Measurements from ENCODE around the gene HPN. TPM values are rescaled to one million over a fixed set of nuclear protein-coding genes. Genes with fewer than 3 reads are reported as not detected.

The HPN gene
- total and polyA plus RNA-seq, 10 of the 15 experiments (the other 5 are each of a cell fraction or from before 2014, with no cell fraction given): 0.21 to 0.35 TPM; not detected in 8

DNA sequence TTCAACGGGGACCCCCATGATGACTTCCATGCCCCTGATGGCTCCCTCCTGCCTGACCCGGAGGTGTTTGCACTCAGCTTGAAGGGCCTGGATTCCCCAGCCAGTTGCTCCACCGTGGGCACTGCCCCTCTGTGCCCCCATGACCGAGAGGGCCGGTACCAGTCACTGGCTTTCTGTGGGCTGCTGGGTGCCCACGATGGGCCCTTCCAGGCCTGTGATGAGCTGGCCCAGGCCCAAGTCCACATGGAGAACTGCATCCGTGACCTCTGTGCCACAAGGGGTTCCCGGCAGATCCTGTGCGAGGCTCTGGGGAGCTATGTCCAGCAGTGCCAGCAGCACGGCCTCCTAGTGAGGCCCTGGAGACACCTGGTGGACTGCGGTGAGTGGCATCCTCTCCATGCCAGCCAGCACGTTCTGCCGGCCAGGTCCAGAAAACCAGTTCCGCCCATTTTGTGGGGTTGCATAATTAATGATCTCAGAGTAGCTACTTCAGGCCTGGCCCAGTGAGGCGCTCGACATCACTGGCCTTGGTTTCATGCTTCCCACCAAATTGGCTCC, 39.2 kb downstream of the HPN start:
- Histone ChIP-seq H3K27me3 (replicated peaks in 1 of 2; ENCODE audit: control insufficient read depth in 2 of 2, insufficient read depth in 2 of 2, low read length in 1 of 2) (no peaks in the 10 kb centered on the region; a peak in 1 of 4 replicates), H3K27ac (ENCODE audit: control insufficient read depth, insufficient read depth) (no peak overlapping the region), H3K36me3 (ENCODE audit: control insufficient read depth in 2 of 2, insufficient read depth in 2 of 2, low read length in 1 of 2) (no peaks in the 10 kb centered on the region), H3K9ac (ENCODE audit: control insufficient read depth, insufficient read depth, low read length) (no peak overlapping the region), H3K4me1 (ENCODE audit: control insufficient read depth, insufficient read depth, low read length) (peaks cover 9% of the 10 kb centered on the region), H3K4me3 (no peak overlapping the region), H3K9me3 (replicated peaks; ENCODE audit: control insufficient read depth, insufficient read depth, low read length) (no peaks in the 10 kb centered on the region), H4K20me1 (ENCODE audit: control insufficient read depth, insufficient read depth) (no peaks in the 10 kb centered on the region), H3K79me2 (ENCODE audit: control insufficient read depth, insufficient read depth, low read length) (no peaks in the 10 kb centered on the region), H2AFZ (ENCODE audit: control insufficient read depth, low read depth, low read length) (no peak overlapping the region), H3K4me2 (ENCODE audit: control insufficient read depth, insufficient read depth) (no peak overlapping the region)
- no TSS peak for BruUV-seq (replicated peaks)
- WGBS (ENCODE audit: insufficient coverage, insufficient replicate concordance, low lambda C conversion rate, missing lambda C conversion rate): 58% methylated on average over 16 of the region's 16 CpGs
- in situ Hi-C loops (cut with MboI): no loop called here
- ChIA-PET SMC1A (ENCODE audit: uncharacterized antibody, unreplicated experiment) (no interaction called here), POLR2A (no interaction called here), CTCF (interaction anchor here (1.1 to 2.2 kb wide), 3 partner anchors 13 to 55 kb away, joined by 3 to 12 read pairs (median 3); no protein-coding TSS in a partner anchor), RAD21 (ENCODE audit: unreplicated experiment) (interaction anchor here (2.6 kb wide), 1 partner anchor 14 kb away, joined by 6 read pairs; no protein-coding TSS in a partner anchor)
- FAIRE-seq (no peak), ATAC-seq (no peak), DNase-seq (ENCODE audit: low read depth, low spot score) (no peak)
- intact Hi-C loops (cut with micrococcal nuclease; ENCODE audit: unreplicated experiment): no loop called here
- no peak for TF ChIP-seq ZBED1 (IDR thresholded peaks at IDR 0.05; ENCODE audit: borderline replicate concordance)
- no peak for TF ChIP-seq CHD2 (IDR thresholded peaks at IDR 0.05; ENCODE audit: borderline replicate concordance, low read depth, low read length)
- no peak for TF ChIP-seq NFXL1 (IDR thresholded peaks at IDR 0.05; ENCODE audit: borderline replicate concordance)
- no peak for TF ChIP-seq ZNF687 (IDR thresholded peaks at IDR 0.05)
- TF ChIP-seq CEBPB (IDR thresholded peaks at IDR 0.05; ENCODE audit: borderline replicate concordance in 1 of 2, low read depth in 2 of 2, low read length in 2 of 2): no peak
- no peak for TF ChIP-seq IKZF2 (IDR thresholded peaks at IDR 0.05)
- no peak for TF ChIP-seq DPF2 (IDR thresholded peaks at IDR 0.05)
- TF ChIP-seq BCLAF1 (IDR thresholded peaks at IDR 0.05): no peak
- TF ChIP-seq SPI1 (IDR thresholded peaks at IDR 0.05; ENCODE audit: borderline replicate concordance, insufficient read depth, low read depth, low read length): no peak
- TF ChIP-seq ZNF384 (IDR thresholded peaks at IDR 0.05; ENCODE audit: borderline replicate concordance, low read depth, low read length): no peak
- no peak for TF ChIP-seq ZNF217 (IDR thresholded peaks at IDR 0.05)
- TF ChIP-seq HDAC2 (IDR thresholded peaks at IDR 0.05): no peak
- TF ChIP-seq EGR1 (IDR thresholded peaks at IDR 0.05; ENCODE audit: borderline replicate concordance in 1 of 2, low read depth in 2 of 2, low read length in 2 of 2): no peak
- no peak for TF ChIP-seq REST (IDR thresholded peaks at IDR 0.05; ENCODE audit: low read depth, low read length)
